ENCODE data around the gene IGSF21.

GRCh38 chr1:18230840-18231239 lies 123.2 kb downstream of the IGSF21 start:
- TF ChIP-seq POLR2A (IDR thresholded peaks at IDR 0.05), result no peak
- TF ChIP-seq CTCF (IDR thresholded peaks at IDR 0.05), result no peak
- TF ChIP-seq POLR2AphosphoS5 (IDR thresholded peaks at IDR 0.05; ENCODE audit: insufficient read depth in 1 of 2, low read depth in 1 of 2), result no peak

Data from vagina (tissue), 2 donors.